Activated CD8-positive, alpha-beta T cell treated with anti-CD3 and anti-CD28 coated beads for 36 hours (primary cell): ENCODE measurements around the gene OAS2. TPM values are rescaled to one million over a fixed set of nuclear protein-coding genes. Genes with fewer than 3 reads are reported as not detected.

ENCODE experiments used
- ATAC-seq: fragments of 200-7000 bp; cut with Tn5 transposase; one replicate; pipeline ENCODE4 v1.10.0; 2021; ENCODE audit warnings: mild to moderate bottlenecking, moderate library complexity
- CTCF ChIA-PET: fragments of 350-600 bp; sonication (Branson Sonifier 250); formaldehyde crosslinking; loops from one replicate; lab custom pipeline; 2021; ENCODE audit warnings: antibody characterized with exemption; lab: Charles Lee
- POLR2A ChIA-PET: fragments of 350-600 bp; sonication (Branson Sonifier 250); formaldehyde crosslinking; loops from one replicate; lab custom pipeline; 2021; ENCODE audit warnings: antibody characterized with exemption; lab: Charles Lee
- DNase-seq: peaks from one replicate; pipeline ENCODE4 v3.0.0-alpha.2; 2020
- H3K27ac Mint-ChIP-seq: one replicate; pipeline ENCODE4 v1.8.0; 2021; ENCODE audit warnings: mild to moderate bottlenecking, mixed read lengths
- H3K27me3 Mint-ChIP-seq: one replicate; pipeline ENCODE4 v1.8.0; 2021; ENCODE audit warnings: mixed read lengths
- H3K36me3 Mint-ChIP-seq: one replicate; pipeline ENCODE4 v1.8.0; 2021; ENCODE audit warnings: low read depth, mixed read lengths
- H3K4me1 Mint-ChIP-seq: one replicate; pipeline ENCODE4 v1.8.0; 2021; ENCODE audit warnings: low read depth, mixed read lengths
- H3K4me3 Mint-ChIP-seq: one replicate; pipeline ENCODE4 v1.8.0; 2021; ENCODE audit warnings: mild to moderate bottlenecking, moderate library complexity, mixed read lengths
- H3K9me3 Mint-ChIP-seq: one replicate; pipeline ENCODE4 v1.8.0; 2021; ENCODE audit warnings: mixed read lengths
- intact Hi-C: fragments of 100-400 bp; cut with micrococcal nuclease; formaldehyde crosslinking; loops from one replicate; pipeline ENCODE4 v1.10.0; 2022
- total RNA-seq, 2 experiments: library from RNA; stranded (reverse); gene quantifications; one replicate each; pipeline ENCODE4 v1.2.3, GENCODE V29; 2021
- TF ChIP-seq, protein P1 (sequence below): fragments of 200-600 bp; IDR thresholded peaks from one replicate; pipeline ENCODE4 v1.8.0; 2022; ENCODE audit warnings: antibody characterized with exemption, mild to moderate bottlenecking

Gene OAS2
- total RNA-seq, 2 experiments from 2014 or later = 95.7 to 104 TPM

DNA sequence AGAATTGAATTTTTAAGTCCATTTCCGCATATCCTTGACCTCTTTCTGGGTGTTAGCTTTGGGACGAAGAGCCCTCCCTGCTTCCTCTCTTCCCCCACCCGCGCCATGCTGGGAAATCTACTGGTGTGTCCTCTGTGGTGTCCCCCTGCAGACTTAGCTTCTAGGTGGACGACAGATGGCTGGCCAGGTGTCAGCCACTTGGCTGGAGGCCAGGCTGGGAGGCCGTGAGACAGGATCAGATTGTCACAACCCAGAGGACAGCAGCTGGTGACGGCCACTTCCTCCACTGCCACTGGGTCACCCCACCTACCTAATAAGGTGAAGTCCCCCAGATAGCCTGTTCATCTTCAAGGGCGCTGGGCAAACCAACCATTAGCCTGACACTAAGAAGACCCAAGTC, 64.9 kb downstream of the OAS2 start:
- no peaks in the 10 kb centered on the region for H3K9me3 Mint-ChIP-seq
- intact Hi-C loops = no loop called here
- ATAC-seq (no peak), DNase-seq (no peak)
- ChIA-PET CTCF (interaction anchor here (1.3 to 1.8 kb wide), 2 partner anchors 55 to 131 kb away, joined by 3 to 7 read pairs; no protein-coding TSS in a partner anchor), POLR2A (no interaction called here)
- no peak overlapping the region for H3K27ac Mint-ChIP-seq
- peaks cover 4% of the 10 kb centered on the region for H3K27me3 Mint-ChIP-seq
- H3K36me3 Mint-ChIP-seq = no peaks in the 10 kb centered on the region
- TF ChIP-seq, protein P1, sequence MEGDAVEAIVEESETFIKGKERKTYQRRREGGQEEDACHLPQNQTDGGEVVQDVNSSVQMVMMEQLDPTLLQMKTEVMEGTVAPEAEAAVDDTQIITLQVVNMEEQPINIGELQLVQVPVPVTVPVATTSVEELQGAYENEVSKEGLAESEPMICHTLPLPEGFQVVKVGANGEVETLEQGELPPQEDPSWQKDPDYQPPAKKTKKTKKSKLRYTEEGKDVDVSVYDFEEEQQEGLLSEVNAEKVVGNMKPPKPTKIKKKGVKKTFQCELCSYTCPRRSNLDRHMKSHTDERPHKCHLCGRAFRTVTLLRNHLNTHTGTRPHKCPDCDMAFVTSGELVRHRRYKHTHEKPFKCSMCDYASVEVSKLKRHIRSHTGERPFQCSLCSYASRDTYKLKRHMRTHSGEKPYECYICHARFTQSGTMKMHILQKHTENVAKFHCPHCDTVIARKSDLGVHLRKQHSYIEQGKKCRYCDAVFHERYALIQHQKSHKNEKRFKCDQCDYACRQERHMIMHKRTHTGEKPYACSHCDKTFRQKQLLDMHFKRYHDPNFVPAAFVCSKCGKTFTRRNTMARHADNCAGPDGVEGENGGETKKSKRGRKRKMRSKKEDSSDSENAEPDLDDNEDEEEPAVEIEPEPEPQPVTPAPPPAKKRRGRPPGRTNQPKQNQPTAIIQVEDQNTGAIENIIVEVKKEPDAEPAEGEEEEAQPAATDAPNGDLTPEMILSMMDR = no peak
- no peaks in the 10 kb centered on the region for H3K4me1 Mint-ChIP-seq
- no peak overlapping the region for H3K4me3 Mint-ChIP-seq

DNA sequence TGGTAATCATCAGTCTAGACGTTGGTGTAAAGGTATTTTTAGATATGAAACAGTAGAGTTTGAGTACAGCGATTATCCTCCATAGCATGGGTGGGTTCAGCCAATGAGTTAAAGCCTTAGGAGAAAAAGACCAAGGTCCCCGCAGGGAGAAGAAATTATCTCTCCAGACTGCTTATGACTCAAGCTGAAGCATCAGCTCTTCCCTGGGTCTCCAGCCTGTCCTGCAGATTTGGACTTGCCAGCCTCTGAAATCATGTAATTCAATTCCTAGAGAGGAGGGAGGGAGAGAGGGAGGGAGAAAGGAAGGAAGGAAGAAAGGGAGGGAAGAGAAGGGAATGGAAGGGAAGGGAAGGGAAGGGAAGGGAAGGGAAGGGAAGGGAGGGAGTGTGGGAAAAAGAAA, 66.2 kb downstream of the OAS2 start:
- TF ChIP-seq, protein P1 = no peak
- ATAC-seq (no peak), DNase-seq (no peak)
- intact Hi-C loops = no loop called here
- H3K4me3 Mint-ChIP-seq = no peak overlapping the region
- ChIA-PET POLR2A (no interaction called here), CTCF (interaction anchor here (1.3 kb wide), 1 partner anchor 130 kb away, joined by 3 read pairs; no protein-coding TSS in a partner anchor)
- no peaks in the 10 kb centered on the region for H3K9me3 Mint-ChIP-seq
- H3K36me3 Mint-ChIP-seq = no peaks in the 10 kb centered on the region
- H3K4me1 Mint-ChIP-seq = no peaks in the 10 kb centered on the region
- no peak overlapping the region for H3K27ac Mint-ChIP-seq
- peaks cover 4% of the 10 kb centered on the region for H3K27me3 Mint-ChIP-seq

DNA sequence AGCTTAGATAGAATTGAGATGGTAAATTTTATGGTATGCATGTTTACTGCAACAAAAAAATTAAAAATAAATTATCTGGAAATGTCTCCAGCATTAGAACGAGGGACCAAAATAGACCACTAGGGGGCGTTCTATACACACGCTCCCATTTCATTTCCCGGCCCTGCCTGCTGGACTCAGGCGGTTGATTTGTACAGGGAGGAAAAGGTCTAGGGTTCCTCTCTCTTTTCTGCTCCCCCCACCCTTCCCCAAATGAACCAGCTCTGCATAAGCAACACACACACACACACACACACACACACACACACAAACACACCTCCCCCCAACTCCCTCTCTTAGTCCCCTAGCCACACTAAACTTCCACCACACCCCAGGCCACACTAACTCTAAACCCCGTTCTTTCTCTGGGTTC, 70.4 kb downstream of the OAS2 start:
- Mint-ChIP-seq H3K9me3 (no peaks in the 10 kb centered on the region), H3K36me3 (no peaks in the 10 kb centered on the region), H3K27me3 (peaks cover 4% of the 10 kb centered on the region), H3K27ac (no peak overlapping the region), H3K4me3 (no peak overlapping the region), H3K4me1 (peaks cover 4% of the 10 kb centered on the region)
- CTCF ChIA-PET = interaction anchor here (0.6 to 9.5 kb wide), 42 partner anchors 9 to 669 kb away, joined by 3 to 91 read pairs (median 5); partner anchors contain the start of genes CFAP73 and RASAL1
- POLR2A ChIA-PET = interaction anchor here (0.7 to 1.8 kb wide), 3 partner anchors 10 to 855 kb away, joined by 4 to 7 read pairs (median 5); no protein-coding TSS in a partner anchor
- TF ChIP-seq, protein P1 = peak; percentile 80
- ATAC-seq (peak; percentile 86), DNase-seq (peak; percentile 77)
- intact Hi-C loops = loop anchor here (2.0 to 5.0 kb wide), 2 partner anchors 50 to 104 kb away; no protein-coding TSS in a partner anchor

DNA sequence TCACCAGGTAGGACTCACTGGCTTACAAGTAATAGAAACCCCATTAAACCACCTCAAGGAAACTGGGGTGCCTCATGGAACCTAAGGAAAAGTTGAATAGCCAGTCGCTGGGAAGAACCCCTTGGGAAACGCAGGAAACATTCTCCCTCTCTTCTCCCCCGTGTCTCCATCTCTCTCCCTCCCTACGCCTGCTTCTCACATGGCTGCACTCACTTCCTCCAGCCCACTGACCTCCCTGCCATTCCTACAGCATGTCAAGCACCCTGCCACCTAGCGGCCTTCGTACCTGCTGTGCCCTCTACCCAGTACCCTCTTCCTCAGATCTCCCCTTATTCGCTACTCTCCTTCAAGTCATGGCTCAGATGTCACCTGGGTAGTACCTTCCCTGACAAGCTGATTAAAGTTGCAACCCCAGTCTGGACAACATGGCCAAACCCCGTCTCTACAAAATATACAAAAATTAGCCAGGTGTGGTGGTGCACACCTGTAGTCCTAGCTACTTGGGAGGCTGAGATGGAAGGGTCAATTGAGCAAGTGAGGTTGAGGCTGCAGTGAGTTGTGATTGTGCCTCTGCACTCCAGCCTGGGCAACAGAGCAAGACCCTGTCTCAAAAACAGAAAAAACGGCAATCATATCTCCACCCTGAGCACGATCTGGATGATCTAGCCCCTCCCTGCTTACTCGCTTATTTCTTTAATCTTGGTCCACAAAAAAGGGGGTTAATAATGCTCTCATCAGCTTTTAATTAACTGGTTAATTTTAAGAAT, 71.8 kb downstream of the OAS2 start:
- H3K4me1 Mint-ChIP-seq = peaks cover 4% of the 10 kb centered on the region
- no peak for ATAC-seq
- no peaks in the 10 kb centered on the region for H3K9me3 Mint-ChIP-seq
- ChIA-PET POLR2A (no interaction called here), CTCF (interaction anchor here (1.3 to 9.5 kb wide), 7 partner anchors 31 to 124 kb away, joined by 3 to 91 read pairs (median 14); partner anchors contain the start of gene CFAP73)
- no peak overlapping the region for H3K4me3 Mint-ChIP-seq
- intact Hi-C loops = loop anchor here (2.0 to 5.0 kb wide), 2 partner anchors 49 to 102 kb away; no protein-coding TSS in a partner anchor
- H3K27ac Mint-ChIP-seq = no peak overlapping the region
- H3K36me3 Mint-ChIP-seq = no peaks in the 10 kb centered on the region
- TF ChIP-seq, protein P1 = no peak
- no peak for DNase-seq
- no peaks in the 10 kb centered on the region for H3K27me3 Mint-ChIP-seq

DNA sequence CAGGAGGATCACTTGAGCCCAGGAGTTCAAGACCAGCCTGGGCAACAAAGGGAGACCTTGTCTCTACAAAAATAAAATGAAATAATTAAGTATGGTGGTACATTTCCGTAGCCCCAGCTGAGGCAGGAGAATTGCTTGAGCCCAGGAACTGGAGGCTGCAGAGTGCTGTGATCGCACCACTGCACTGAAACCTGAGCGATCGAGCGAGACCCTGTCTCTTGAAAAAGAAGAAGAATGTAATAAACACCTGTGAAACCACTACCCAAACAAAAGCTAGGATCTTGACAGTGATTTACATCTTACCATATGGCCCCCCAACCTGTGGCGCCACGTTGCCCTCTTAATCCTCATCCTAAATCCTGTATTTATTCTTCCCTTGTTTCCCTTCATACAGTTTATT, 72.5 kb downstream of the OAS2 start:
- Mint-ChIP-seq H3K36me3 (no peaks in the 10 kb centered on the region), H3K4me1 (peaks cover 4% of the 10 kb centered on the region), H3K4me3 (no peak overlapping the region), H3K27me3 (no peaks in the 10 kb centered on the region), H3K27ac (no peak overlapping the region), H3K9me3 (no peaks in the 10 kb centered on the region)
- intact Hi-C loops = no loop called here
- ChIA-PET CTCF (interaction anchor here (1.3 to 9.5 kb wide), 5 partner anchors 30 to 124 kb away, joined by 3 to 91 read pairs (median 35); partner anchors contain the start of gene CFAP73), POLR2A (no interaction called here)
- TF ChIP-seq, protein P1 = no peak
- ATAC-seq (no peak), DNase-seq (no peak)
